Esophagus muscularis mucosa (tissue), 3 donors: Measurements from ENCODE around the gene MYO16.

ENCODE experiments used
- CTCF ChIP-seq, 3 experiments: fragments of 200-600 bp in 2 of 3; fragments of 450-650 bp in 1 of 3; sonication (generic) in 2 of 3; IDR thresholded peaks; one replicate each; pipeline ENCODE4 v1.5.1; 2017 to 2019; ENCODE audit warnings: antibody characterized with exemption in 3 of 3, mild to moderate bottlenecking in 2 of 3, moderate library complexity in 1 of 3
- POLR2A ChIP-seq: fragments of 450-650 bp; IDR thresholded peaks from one replicate; pipeline ENCODE4 v1.6.1; 2017; ENCODE audit warnings: antibody characterized with exemption, moderate library complexity, mild to moderate bottlenecking, low read depth

DNA sequence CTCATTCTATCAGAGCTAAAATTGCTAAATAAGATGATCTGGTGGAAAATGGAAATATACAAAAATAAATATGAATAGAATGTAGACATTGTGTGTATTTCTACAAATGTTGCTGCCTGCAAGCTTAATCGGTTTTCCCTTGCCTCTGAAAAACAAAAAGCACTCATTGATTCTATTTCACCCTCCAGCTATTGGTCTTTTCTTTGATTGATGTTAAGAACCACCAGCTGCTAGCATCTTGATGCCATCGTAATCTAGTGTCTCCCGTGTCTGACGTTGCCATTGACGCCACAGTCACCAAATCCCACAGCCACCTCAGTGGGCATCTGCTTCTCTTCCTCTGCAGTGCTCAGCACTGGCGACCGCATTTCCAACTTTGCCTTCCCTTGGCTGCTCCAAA is 461.8 kb downstream of the MYO16 start:
- TF ChIP-seq CTCF (IDR thresholded peaks at IDR 0.05) (no peak), POLR2A (no peak)
